HepG2 (cell line): ENCODE results near the gene NFE2L3. TPM values are rescaled to one million over a fixed set of nuclear protein-coding genes. Genes with fewer than 3 reads are reported as not detected.
"Not testable (repeated sequence)": the region's sequence is repeated elsewhere in the genome, so short reads cannot be mapped to it uniquely, and the experiment has no call there.

Experiments
- ATAC-seq: fragments of 200-7000 bp; cut with Tn5 transposase; 3 replicates; pipeline ENCODE4 v1.9.1; 2020; ENCODE audit warnings: mild to moderate bottlenecking, moderate library complexity
- BruUV-seq: library from RNA; stranded (reverse); fragments of 400-500 nt; replicated peaks from 2 replicates; lab custom pipeline; 2021; lab: Mats Ljungman, UMichigan
- CTCF ChIA-PET: fragments of 300-600 bp; formaldehyde crosslinking; extraction: SDS; loops from one replicate; lab custom pipeline; 2021; ENCODE audit warnings: low total read pairs, inconsistent platforms, low intra/inter-chr PET ratio; lab: Yijun Ruan, JAX
- POLR2A ChIA-PET: fragments of 350-600 bp; sonication (Branson Sonifier 250); formaldehyde crosslinking; loops from one replicate; lab custom pipeline; 2020; ENCODE audit warnings: antibody characterized with exemption, inconsistent platforms; lab: Yijun Ruan, JAX
- DNase-seq: peaks from one replicate; pipeline ENCODE4 v3.0.0-alpha.2; 2015; ENCODE audit warnings: low spot score
- FAIRE-seq: peaks from 3 replicates; lab custom pipeline; 2011; peaks lifted over from hg19 to GRCh38; lab: Jason Lieb, UNC
- H2AFZ ChIP-seq: one replicate; pipeline ENCODE4 v1.6.1; 2011; ENCODE audit warnings: low read length, inconsistent platforms
- H3K27ac ChIP-seq: fragments of 300-600 bp; 3 replicates; pipeline ENCODE4 v1.8.0; 2011; ENCODE audit warnings: mixed run types, mild to moderate bottlenecking, mixed read lengths, low read length, inconsistent platforms; ENCODE audit not compliant: insufficient read depth; ENCODE audit errors: extremely low read length
- H3K27me3 ChIP-seq, 2 experiments: fragments of 200-600 bp in 1 of 2; 2 replicates in 1 of 2; 3 replicates in 1 of 2; pipeline versions ENCODE4 v1.6.0 to v1.8.0; 2011; ENCODE audit warnings: low read length in 2 of 2, mild to moderate bottlenecking in 2 of 2, moderate library complexity in 2 of 2, inconsistent platforms in 1 of 2; ENCODE audit not compliant: insufficient read depth in 2 of 2, control insufficient read depth in 1 of 2
- H3K36me3 ChIP-seq, 2 experiments: fragments of 200-600 bp in 1 of 2; replicated peaks in 1 of 2; 2 replicates in 1 of 2; 3 replicates in 1 of 2; pipeline versions ENCODE4 v1.5.1 to v1.8.0; 2011; ENCODE audit warnings: low read length in 2 of 2, inconsistent platforms in 1 of 2; ENCODE audit not compliant: insufficient read depth in 2 of 2, control insufficient read depth in 1 of 2
- H3K4me1 ChIP-seq: 2 replicates; pipeline ENCODE4 v1.5.1; 2012; ENCODE audit warnings: low read length, inconsistent platforms; ENCODE audit not compliant: insufficient read depth
- H3K4me2 ChIP-seq: 2 replicates; pipeline ENCODE4 v1.6.0; 2011; ENCODE audit warnings: low read depth, low read length, inconsistent platforms
- H3K4me3 ChIP-seq, 3 experiments: fragments of 200-600 bp in 1 of 3; sonication (generic), shearing (Covaris generic) in 1 of 3; replicated peaks in 1 of 3; 2 replicates each; pipeline ENCODE4 v1.5.1; 2011 to 2016; ENCODE audit warnings: low read length in 3 of 3, inconsistent platforms in 2 of 3, low read depth in 2 of 3, mild to moderate bottlenecking in 2 of 3, control low read depth in 1 of 3, mixed read lengths in 1 of 3; ENCODE audit not compliant: insufficient read depth in 1 of 3
- H3K79me2 ChIP-seq: one replicate; pipeline ENCODE4 v1.6.1; 2011; ENCODE audit warnings: low read length, inconsistent platforms; ENCODE audit not compliant: insufficient read depth
- H3K9ac ChIP-seq: 2 replicates; pipeline ENCODE4 v1.6.0; 2011; ENCODE audit warnings: mild to moderate bottlenecking, low read depth, low read length, inconsistent platforms; ENCODE audit not compliant: insufficient read depth
- H3K9me3 ChIP-seq: 2 replicates; pipeline ENCODE4 v1.5.1; 2012; ENCODE audit warnings: mild to moderate bottlenecking, low read length
- H4K20me1 ChIP-seq: 2 replicates; pipeline ENCODE4 v1.6.0; 2011; ENCODE audit warnings: inconsistent platforms, mild to moderate bottlenecking, low read length, moderate library complexity; ENCODE audit not compliant: insufficient read depth
- AGO1 ChIP-seq: fragments of 200-400 bp; formaldehyde crosslinking; IDR thresholded peaks from 2 replicates; pipeline ENCODE4 v1.6.1; 2017; ENCODE audit warnings: mild to moderate bottlenecking, low read depth, low read length, moderate library complexity; ENCODE audit not compliant: poor library complexity, severe bottlenecking
- MBD4 ChIP-seq: IDR thresholded peaks from 2 replicates; pipeline ENCODE4 v1.6.1; 2012; ENCODE audit warnings: low read length, inconsistent platforms, borderline replicate concordance
- WGBS: methylation state at CpG from one replicate; pipeline ENCODE4 v1.1.6; 2017; ENCODE audit warnings: low lambda C conversion rate; 5-methylcytosine and 5-hydroxymethylcytosine counted together
- in situ Hi-C: cut with HindIII; loops from 2 replicates; pipeline ENCODE4 v1.10.0; 2017; ENCODE audit warnings: low pct_unique_long_range_greater_than_20kb; ENCODE audit not compliant: extremely low pct_ligation_motif_present
- intact Hi-C: fragments of 100-400 bp; cut with micrococcal nuclease; formaldehyde crosslinking; loops from one replicate; pipeline ENCODE4 v1.10.0; 2022; ENCODE audit not compliant: unreplicated experiment
- polyA plus RNA-seq, 8 experiments: library from polyadenylated mRNA; depleted of rRNA in 3 of 8; stranded (reverse) in 7 of 8; unstranded in 1 of 8; fragments of >200 nt; fragmentation: Illumina TruSeq in 4 of 8; extraction: Trizol in 4 of 8; gene quantifications; 2 replicates each; pipeline versions ENCODE4 v1.2.1 to v1.2.3, GENCODE V29; 2011 to 2016; ENCODE audit warnings: low read depth in 4 of 8, missing spikeins in 1 of 8, mixed read lengths in 1 of 8; ENCODE audit not compliant: insufficient read depth in 1 of 8
- total RNA-seq, 5 experiments: library from RNA; depleted of rRNA; stranded (reverse); fragments of >200 nt; fragmentation: Illumina TruSeq; extraction: Trizol; gene quantifications; 2 replicates each; pipeline ENCODE4 v1.2.3, GENCODE V29; 2016; ENCODE audit warnings: low read depth in 1 of 5
- TF ChIP-seq, protein P1 (sequence below): sonication (generic); formaldehyde crosslinking; IDR thresholded peaks from 2 replicates; pipeline ENCODE4 v1.8.0; 2022; ENCODE audit warnings: low read depth, missing genetic modification reagents

Gene NFE2L3
- total and polyA plus RNA-seq, 2 of the 13 experiments (the other 11 are each of a cell fraction or from before 2014, with no cell fraction given) = 11.4 to 19.4 TPM

DNA sequence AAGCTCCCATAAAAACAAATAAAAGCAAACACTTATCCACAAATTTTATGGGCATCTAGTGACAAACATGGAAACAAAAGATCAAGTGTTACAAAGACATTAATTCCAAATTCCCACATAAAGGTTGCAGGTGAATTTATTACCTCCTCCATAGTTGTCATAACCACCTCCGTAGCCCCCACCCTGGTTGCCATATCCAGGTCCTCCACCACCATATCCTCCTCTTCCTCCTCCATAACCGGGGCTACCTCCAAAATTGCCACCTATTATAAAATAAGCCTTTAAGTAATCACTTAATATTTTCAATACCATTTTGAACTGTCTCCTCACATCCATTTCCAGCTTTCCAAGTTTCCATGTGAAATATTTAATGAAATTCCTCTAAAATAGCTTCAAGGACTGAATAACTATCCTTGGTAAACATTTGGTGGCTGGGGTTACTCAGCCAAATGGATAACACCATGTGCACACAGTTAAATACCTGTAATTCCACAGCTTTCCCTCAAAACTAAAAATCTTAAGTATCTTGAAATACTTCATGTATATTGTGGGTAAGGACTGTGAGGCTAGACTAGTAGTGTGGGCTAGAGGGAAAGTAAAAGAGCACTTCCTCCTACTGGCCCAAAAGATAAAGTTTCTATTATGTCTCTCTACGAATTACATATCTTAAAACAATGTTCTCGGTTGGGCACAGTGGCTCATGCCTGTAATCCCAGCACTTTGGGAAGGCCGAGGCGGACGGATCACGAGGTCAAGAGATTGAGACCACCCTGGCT is 41.6 kb downstream of the NFE2L3 start:
- Histone ChIP-seq H4K20me1 (peaks cover 95% of the 10 kb centered on the region), H3K4me3 (no peak overlapping the region), H3K27ac (no peak overlapping the region), H3K4me2 (no peak overlapping the region)
- intact Hi-C loops = no loop called here
- DNase-seq = no peak
- peak; percentile 8; the same call in 1 of the 3 replicates for ATAC-seq
- WGBS = 98% methylated on average over 8 of the region's 8 CpGs
- in situ Hi-C loops = no loop called here
- TF ChIP-seq MBD4 = peak; percentile 67; the same call in 1 of the 2 replicates
- TF ChIP-seq, protein P1, sequence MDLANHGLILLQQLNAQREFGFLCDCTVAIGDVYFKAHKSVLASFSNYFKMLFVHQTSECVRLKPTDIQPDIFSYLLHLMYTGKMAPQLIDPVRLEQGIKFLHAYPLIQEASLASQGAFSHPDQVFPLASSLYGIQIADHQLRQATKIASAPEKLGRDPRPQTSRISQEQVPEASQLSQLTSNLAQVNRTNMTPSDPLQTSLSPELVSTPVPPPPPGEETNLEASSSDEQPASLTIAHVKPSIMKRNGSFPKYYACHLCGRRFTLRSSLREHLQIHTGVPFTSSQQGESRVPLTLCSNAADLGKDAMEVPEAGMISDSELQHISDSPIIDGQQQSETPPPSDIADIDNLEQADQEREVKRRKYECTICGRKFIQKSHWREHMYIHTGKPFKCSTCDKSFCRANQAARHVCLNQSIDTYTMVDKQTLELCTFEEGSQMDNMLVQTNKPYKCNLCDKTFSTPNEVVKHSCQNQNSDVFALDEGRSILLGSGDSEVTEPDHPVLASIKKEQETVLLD (CRISPR knock-in tag) = no peak
- TF ChIP-seq, all 625 proteins: peak for 1
- Histone ChIP-seq H3K36me3 (peaks cover 25 to 78% of the 10 kb centered on the region in 2 experiments), H2AFZ (no peak overlapping the region), H3K4me1 (peaks cover 53% of the 10 kb centered on the region), H3K79me2 (peaks cover 57% of the 10 kb centered on the region), H3K27me3 (no peaks in the 10 kb centered on the region), H3K9ac (no peak overlapping the region), H3K9me3 (no peaks in the 10 kb centered on the region)
- ChIA-PET POLR2A (interaction anchor here (1.5 kb wide), 2 partner anchors 12 to 42 kb away, joined by 4 read pairs; partner anchors contain the start of gene NFE2L3), CTCF (no interaction called here)
- BruUV-seq = no TSS peak
- no peak for FAIRE-seq

DNA sequence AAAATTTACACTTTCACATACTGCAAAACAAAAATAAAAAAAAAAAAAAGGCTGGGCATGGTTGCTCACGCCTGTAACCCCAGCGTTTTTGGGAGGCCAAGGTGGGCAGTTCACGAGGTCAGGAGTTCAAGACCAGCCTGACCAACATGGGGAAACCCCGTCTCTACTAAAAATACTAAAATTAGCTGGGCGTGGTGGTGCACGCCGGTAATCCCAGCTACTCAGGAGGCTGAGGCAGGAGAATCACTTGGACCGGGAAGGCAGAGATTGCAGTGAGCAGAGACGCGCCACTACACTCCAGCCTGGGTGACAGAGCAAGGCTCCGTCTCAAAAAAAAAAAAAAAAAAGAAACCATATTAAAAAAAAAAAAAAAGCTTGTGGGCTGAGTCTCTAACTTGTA is 42.8 kb downstream of the NFE2L3 start:
- intact Hi-C loops = loop anchor here (5.0 kb wide), 2 partner anchors 102 to 302 kb away; no protein-coding TSS in a partner anchor
- peaks cover 53% of the 10 kb centered on the region for H3K4me1 ChIP-seq
- H3K79me2 ChIP-seq = peaks cover 69% of the 10 kb centered on the region

More for the DNA sequence above, 42.8 kb downstream of the NFE2L3 start:
- H3K4me2 ChIP-seq, H3K27me3 ChIP-seq, POLR2A ChIA-PET, CTCF ChIA-PET, BruUV-seq, H3K9me3 ChIP-seq, H3K27ac ChIP-seq, in situ Hi-C loops, H3K4me3 ChIP-seq, H3K9ac ChIP-seq, DNase-seq, FAIRE-seq, H2AFZ ChIP-seq, ATAC-seq: not testable (repeated sequence)
- TF ChIP-seq AGO1 = peak; percentile 77
- WGBS = 93% methylated on average over 11 of the region's 11 CpGs
- peaks cover 25 to 73% of the 10 kb centered on the region in 2 experiments for H3K36me3 ChIP-seq
- H4K20me1 ChIP-seq = peaks cover 94% of the 10 kb centered on the region
